Testis (tissue), 3 donors: ENCODE measurements around the gene PSD4. TPM values are rescaled to one million over a fixed set of nuclear protein-coding genes. Genes with fewer than 3 reads are reported as not detected.

Experiments used
- DNase-seq: peaks from one replicate; pipeline ENCODE4 v3.0.0-alpha.2; 2019
- H3K27ac ChIP-seq, 2 donors: fragments of 200-600 bp; sonication (generic); one replicate each; pipeline ENCODE4 v1.5.1; 2019
- H3K27me3 ChIP-seq: fragments of 200-600 bp; sonication (generic); one replicate; pipeline ENCODE4 v1.5.1; 2019
- H3K36me3 ChIP-seq: fragments of 200-600 bp; sonication (generic); one replicate; pipeline ENCODE4 v1.5.1; 2017; ENCODE audit warnings: low read depth; ENCODE audit errors: missing control alignments
- H3K4me1 ChIP-seq: fragments of 200-600 bp; sonication (generic); one replicate; pipeline ENCODE4 v1.5.1; 2019
- H3K4me3 ChIP-seq, 2 donors: fragments of 200-600 bp; sonication (generic); one replicate each; pipeline ENCODE4 v1.5.1; 2017 to 2019
- H3K9me3 ChIP-seq: fragments of 200-600 bp; sonication (generic); one replicate; pipeline ENCODE4 v1.5.1; 2017
- CTCF ChIP-seq, 3 experiments: fragments of 450-650 bp in 2 of 3; fragments of 200-600 bp in 1 of 3; sonication (generic) in 1 of 3; IDR thresholded peaks; one replicate each; pipeline ENCODE4 v1.5.1; 2016 to 2019; ENCODE audit warnings: antibody characterized with exemption in 3 of 3, mild to moderate bottlenecking in 2 of 3, moderate library complexity in 1 of 3
- POLR2A ChIP-seq: fragments of 450-650 bp; IDR thresholded peaks from one replicate; pipeline ENCODE4 v1.6.1; 2017; ENCODE audit warnings: antibody characterized with exemption, mild to moderate bottlenecking, moderate library complexity
- WGBS, 2 donors: methylation state at CpG; one replicate each; pipeline ENCODE4 v1.1.5; 2018; 5-methylcytosine and 5-hydroxymethylcytosine counted together
- intact Hi-C: fragments of 100-400 bp; cut with DNase I; formaldehyde crosslinking; loops from one replicate; pipeline ENCODE4 v1.15.1; 2023; ENCODE audit warnings: low total_unique reads
- polyA plus RNA-seq: library from polyadenylated mRNA; stranded (reverse); fragments of 350-450 nt; fragmentation: Illumina TruSeq; extraction: RNeasy Lipid Tissue Mini Kit (QIAGEN cat#74804); gene quantifications from one replicate; pipeline ENCODE4 v1.2.3, GENCODE V29; 2014; ENCODE audit warnings: low read depth, low replicate concordance; ENCODE audit not compliant: insufficient read depth
- total RNA-seq, 2 donors: library from RNA; depleted of rRNA; stranded (reverse); fragments of >200 nt; gene quantifications; one replicate each; pipeline ENCODE4 v1.2.3, GENCODE V29; 2016

The PSD4 gene
- total and polyA plus RNA-seq, 3 donors from 2014 or later = 18.7 to 35.9 (median 22.8) TPM

GRCh38 chr2:113227290-113227689 lies 53.5 kb downstream of the PSD4 start:
- Histone ChIP-seq H3K9me3 (no peaks in the 10 kb centered on the region), H3K27me3 (no peaks in the 10 kb centered on the region), H3K4me3 (no peak overlapping the region), H3K36me3 (no peaks in the 10 kb centered on the region), H3K4me1 (no peaks in the 10 kb centered on the region), H3K27ac (no peak overlapping the region)
- no peak for DNase-seq
- WGBS, 2 donors = 88 to 94% methylated on average over 1 of the region's 1 CpG
- no peak for TF ChIP-seq POLR2A
- intact Hi-C loops = no loop called here

- no peak for DNase-seq
- TF ChIP-seq POLR2A = no peak
- no peak for TF ChIP-seq CTCF (IDR thresholded peaks at IDR 0.05)
- Histone ChIP-seq H3K27me3 (no peaks in the 10 kb centered on the region), H3K27ac (no peak overlapping the region), H3K4me1 (no peaks in the 10 kb centered on the region), H3K36me3 (no peaks in the 10 kb centered on the region), H3K9me3 (no peaks in the 10 kb centered on the region), H3K4me3 (no peak overlapping the region)
- 93 to 96% methylated on average over 3 of the region's 3 CpGs for WGBS, 2 donors
- intact Hi-C loops = no loop called here
Observed at GRCh38 chr2:113227698-113228097, 53.9 kb downstream of the PSD4 start.

- intact Hi-C loops = no loop called here
- no peaks in the 10 kb centered on the region for H3K4me1 ChIP-seq
- 85 to 86% methylated on average over 1 of the region's 1 CpG for WGBS, 2 donors
- no peak for TF ChIP-seq POLR2A
- no peak for TF ChIP-seq CTCF (IDR thresholded peaks at IDR 0.05)
- no peak for DNase-seq
- H3K4me3 ChIP-seq = no peak overlapping the region
- H3K36me3 ChIP-seq = no peaks in the 10 kb centered on the region
- no peaks in the 10 kb centered on the region for H3K27me3 ChIP-seq
- H3K9me3 ChIP-seq = no peaks in the 10 kb centered on the region
- no peak overlapping the region for H3K27ac ChIP-seq
Observed at GRCh38 chr2:113228351-113228750, 54.6 kb downstream of the PSD4 start.

GRCh38 chr2:113228991-113229716 lies 55.4 kb downstream of the PSD4 start:
- H3K4me1 ChIP-seq = peaks cover 3% of the 10 kb centered on the region
- no peak overlapping the region for H3K4me3 ChIP-seq
- H3K9me3 ChIP-seq = no peaks in the 10 kb centered on the region
- DNase-seq = no peak
- 61 to 66% methylated on average over 3 of the region's 3 CpGs for WGBS, 2 donors
- H3K27me3 ChIP-seq = no peaks in the 10 kb centered on the region
- no peak overlapping the region for H3K27ac ChIP-seq
- no peak for TF ChIP-seq CTCF (IDR thresholded peaks at IDR 0.05)
- TF ChIP-seq POLR2A = no peak
- no peaks in the 10 kb centered on the region for H3K36me3 ChIP-seq
- intact Hi-C loops = no loop called here

GRCh38 chr2:113229795-113230194 lies 56.0 kb downstream of the PSD4 start:
- TF ChIP-seq CTCF (IDR thresholded peaks at IDR 0.05) (no peak), POLR2A (no peak)
- peaks cover 4% of the 10 kb centered on the region for H3K4me1 ChIP-seq
- H3K27me3 ChIP-seq = no peaks in the 10 kb centered on the region
- H3K27ac ChIP-seq = no peak overlapping the region
- WGBS, 2 donors = 81 to 92% methylated on average over 3 of the region's 3 CpGs
- no peaks in the 10 kb centered on the region for H3K36me3 ChIP-seq
- intact Hi-C loops = no loop called here
- no peak for DNase-seq
- no peaks in the 10 kb centered on the region for H3K9me3 ChIP-seq
- H3K4me3 ChIP-seq = no peak overlapping the region
